ENCODE data around the gene MRPL50.
"Not testable (repeated sequence)": the region's sequence is repeated elsewhere in the genome, so short reads cannot be mapped to it uniquely, and the experiment has no call there.

Gene MRPL50

GRCh38 chr9:101417389-101417788 lies 19.0 kb upstream of the MRPL50 start:
- DNase-seq: no peak

DNA sequence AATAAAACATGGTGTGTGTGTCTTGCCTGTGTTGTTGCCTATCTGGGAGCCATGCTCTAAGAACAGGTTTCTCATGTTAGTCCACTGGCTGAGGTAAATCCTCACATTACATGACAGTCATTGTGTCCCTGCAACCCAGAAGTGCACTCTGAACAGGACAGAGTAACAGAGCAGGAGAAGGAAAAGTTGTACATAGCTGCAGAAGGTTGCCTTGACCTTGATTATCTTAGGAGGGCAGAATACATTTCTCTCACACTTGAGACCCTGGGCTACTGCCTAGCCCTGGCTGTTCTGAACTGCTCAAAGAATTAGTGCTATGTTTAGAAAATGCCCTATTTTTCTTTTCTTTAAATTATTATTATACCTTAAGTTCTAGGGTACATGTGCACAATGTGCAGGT lies 17.2 kb upstream of the MRPL50 start:
- DNase-seq: no peak

- DNase-seq: no peak
Observed at GRCh38 chr9:101414839-101415238, 16.4 kb upstream of the MRPL50 start.

- no peak for DNase-seq
Observed at GRCh38 chr9:101409079-101409477, 10.7 kb upstream of the MRPL50 start.

DNA sequence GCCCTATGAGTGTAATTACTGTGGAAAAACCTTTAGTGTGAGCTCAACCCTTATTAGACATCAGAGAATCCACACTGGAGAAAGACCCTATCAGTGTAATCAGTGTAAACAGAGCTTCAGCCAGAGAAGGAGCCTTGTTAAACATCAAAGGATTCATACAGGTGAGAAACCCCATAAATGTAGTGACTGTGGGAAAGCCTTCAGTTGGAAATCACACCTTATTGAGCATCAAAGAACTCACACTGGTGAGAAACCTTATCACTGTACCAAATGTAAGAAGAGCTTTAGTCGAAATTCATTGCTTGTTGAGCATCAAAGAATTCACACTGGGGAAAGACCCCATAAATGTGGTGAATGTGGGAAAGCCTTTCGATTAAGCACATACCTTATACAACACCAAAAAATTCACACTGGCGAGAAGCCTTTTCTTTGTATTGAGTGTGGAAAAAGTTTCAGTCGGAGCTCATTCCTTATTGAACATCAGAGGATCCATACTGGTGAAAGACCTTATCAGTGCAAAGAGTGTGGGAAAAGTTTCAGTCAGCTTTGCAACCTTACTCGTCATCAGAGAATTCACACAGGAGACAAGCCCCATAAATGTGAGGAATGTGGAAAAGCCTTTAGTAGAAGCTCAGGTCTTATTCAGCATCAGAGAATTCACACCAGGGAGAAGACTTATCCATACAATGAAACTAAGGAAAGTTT lies 10.1 kb upstream of the MRPL50 start:
- DNase-seq: no peak

GRCh38 chr9:101403516-101404285 lies 5.3 kb upstream of the MRPL50 start:
- no peak for DNase-seq

GRCh38 chr9:101400120-101400519 lies 1.7 kb upstream of the MRPL50 start:
- DNase-seq: no peak

DNA sequence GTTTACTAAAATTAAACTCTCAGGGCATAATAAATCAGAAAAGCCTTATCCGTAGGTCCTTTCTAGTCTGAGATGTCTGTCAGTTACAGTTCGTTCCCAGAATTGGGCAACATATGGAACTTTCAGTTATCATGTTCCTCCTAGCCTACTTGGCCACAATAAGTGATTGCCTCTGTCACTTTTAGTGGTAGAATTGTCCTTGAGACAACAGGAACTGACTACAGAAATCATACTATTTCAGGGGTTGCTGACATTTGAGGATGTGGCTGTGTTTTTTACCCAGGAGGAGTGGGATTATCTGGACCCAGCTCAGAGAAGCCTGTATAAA lies 1.2 kb upstream of the MRPL50 start:
- DNase-seq: no peak

DNA sequence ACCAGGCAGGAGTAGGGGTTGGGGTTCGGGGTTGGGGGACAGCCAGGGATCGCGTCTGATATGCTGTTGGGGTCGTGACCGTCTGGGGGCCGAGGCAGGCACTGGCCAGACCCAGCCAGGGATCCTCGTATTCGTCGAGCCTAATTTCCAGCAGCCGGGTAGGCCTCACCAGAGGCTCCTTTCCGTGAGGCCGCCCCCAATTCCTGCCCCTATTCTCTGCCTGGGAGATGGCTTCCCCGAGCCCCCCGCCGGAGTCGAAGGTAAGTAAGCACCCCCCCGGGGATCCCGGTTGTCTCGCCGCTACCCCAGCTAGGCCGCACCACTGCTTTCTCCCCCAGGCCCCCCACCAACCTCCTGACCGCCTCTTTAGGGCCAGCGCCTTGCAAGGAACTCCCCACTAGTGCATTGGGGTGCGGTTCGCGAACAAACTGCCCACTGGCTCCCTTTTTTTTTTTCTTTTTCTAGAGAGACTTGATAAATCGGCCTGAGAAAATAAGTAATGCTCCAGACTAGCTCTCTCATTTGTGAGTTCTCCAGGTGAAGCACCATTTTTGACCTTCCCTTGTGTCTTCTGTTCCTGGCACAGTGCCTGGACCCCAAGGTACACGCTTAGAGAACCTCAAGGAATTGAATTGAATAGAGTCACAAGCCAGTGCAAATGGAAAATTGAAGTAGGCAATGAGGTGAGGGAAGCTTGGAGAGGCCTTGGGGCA lies 668 bp upstream of the MRPL50 start:
- no peak for DNase-seq

GRCh38 chr9:101397746-101398067 lies 711 bp downstream of the MRPL50 start:
- no peak for DNase-seq

DNA sequence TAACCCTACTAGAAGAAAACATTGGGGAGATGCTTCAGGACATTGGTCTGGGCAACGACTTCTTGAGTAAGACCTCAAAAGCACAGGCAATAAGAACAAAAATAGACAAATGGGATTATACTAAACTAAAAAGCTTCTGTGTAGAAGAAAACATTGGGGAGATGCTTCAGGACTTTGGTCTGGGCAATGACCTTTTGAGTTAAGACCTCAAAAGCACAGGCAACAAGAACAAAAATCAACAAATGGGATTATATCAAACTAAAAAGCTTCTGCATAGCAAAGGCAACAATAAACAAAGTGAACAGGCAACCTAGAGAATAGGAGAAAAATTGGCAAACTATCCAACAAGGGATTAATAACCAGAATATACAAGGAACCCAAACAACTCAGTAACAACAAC lies 3.7 kb downstream of the MRPL50 start:
- no peak for DNase-seq

DNA sequence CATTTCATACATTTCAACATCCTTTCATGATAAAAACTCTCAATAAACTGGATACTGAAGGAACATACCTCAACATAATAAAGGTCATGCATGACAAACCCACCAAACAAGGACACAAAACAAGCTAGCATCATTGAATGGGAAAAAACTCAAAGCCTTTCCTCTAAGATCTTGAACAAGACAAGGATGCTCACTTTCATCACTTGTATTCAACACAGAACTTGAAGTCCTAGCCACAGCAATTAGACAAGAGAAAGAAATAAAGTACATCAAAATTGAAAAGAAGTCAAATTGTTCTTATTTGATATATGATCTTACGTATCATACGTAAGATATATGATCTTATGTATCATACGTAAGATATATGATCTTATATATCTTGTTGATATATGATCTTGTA lies 5.3 kb downstream of the MRPL50 start:
- DNase-seq: no peak

- DNase-seq: no peak
Observed at GRCh38 chr9:101388507-101388993, 9.9 kb downstream of the MRPL50 start.

DNA sequence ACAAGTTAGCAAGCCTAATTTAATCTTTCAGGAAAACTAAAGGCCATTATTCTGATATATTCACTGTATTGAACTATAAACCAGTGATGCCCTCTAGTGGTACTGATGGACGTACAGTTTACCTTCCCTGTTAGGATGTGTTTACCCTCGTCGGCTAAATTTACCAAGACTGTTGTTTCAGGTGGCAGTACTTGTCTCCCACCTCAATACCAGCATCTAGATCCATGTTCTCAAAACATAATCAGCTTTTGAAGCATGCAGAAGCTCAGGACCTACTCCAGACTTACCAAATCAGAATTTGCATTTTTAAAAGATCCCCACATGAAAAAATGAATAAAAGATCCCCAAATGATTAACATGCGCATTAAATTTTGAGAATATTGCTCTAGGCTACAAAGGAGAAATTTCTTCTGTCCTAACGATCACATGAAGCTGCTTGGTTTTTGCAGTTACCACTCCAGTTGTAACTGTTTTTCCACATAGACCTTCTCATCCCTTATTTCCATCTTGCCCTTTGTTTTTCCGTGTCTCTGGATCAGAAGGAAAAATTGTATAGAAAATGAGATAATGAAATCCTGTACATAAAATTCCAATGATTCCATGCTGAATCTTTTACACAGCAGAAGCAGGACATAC lies 10.4 kb downstream of the MRPL50 start:
- DNase-seq: no peak

DNA sequence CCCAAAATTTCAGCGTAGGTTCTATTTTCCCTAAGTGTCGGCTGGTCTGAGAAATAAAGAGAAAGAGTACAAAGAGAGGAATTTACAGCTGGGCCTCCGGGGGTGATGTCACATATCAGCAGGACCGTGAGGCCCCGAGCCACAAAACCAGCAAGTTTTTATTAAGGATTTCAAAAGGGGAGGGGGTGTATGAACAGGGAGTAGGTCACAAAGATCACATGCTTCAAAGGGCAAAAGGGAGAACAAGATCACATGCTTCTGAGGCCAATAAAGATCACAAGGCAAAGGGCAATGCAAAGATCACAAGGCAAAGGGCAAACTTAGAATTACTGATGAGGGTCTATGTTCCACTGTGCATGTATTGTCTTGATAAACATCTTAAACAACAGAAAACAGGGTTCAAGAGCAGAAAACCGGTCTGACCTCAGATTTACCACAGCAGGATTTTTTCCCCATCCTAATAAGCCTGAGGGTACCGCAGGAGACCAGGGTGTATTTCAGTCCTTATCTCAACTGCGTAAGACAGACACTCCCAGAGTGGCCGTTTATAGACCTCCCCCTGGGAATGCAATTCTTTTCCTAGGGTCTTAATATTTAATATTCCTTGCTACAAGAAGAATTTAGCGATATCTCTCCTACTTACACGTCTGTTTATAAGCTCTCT lies 13.4 kb downstream of the MRPL50 start, which contains the start of gene BAAT:
TSS of gene BAAT (minus strand) at position 134 of the 664 bp plus-strand sequence. CDS start 13,602 bp downstream, outside the sequence.
- not testable (repeated sequence) for DNase-seq

DNA sequence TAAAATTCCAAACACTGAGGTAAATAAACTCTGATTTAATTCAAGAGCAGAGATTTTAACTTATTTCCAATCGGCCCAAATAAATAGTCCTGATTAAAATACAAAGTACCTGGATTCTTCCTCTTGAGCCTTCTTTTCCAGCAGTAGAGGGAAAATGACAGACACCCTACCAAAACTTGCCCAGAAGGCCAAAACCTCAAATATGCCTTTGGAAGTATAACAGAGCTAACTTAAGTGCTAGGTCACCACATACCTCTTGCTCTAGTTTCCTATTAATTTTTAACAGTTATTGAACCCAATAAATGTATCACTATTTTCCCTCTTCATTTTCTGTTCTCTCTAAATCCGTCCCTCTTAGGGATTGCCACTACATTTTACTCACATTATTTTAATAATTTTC lies 15.1 kb downstream of the MRPL50 start:
- DNase-seq: no peak

DNA sequence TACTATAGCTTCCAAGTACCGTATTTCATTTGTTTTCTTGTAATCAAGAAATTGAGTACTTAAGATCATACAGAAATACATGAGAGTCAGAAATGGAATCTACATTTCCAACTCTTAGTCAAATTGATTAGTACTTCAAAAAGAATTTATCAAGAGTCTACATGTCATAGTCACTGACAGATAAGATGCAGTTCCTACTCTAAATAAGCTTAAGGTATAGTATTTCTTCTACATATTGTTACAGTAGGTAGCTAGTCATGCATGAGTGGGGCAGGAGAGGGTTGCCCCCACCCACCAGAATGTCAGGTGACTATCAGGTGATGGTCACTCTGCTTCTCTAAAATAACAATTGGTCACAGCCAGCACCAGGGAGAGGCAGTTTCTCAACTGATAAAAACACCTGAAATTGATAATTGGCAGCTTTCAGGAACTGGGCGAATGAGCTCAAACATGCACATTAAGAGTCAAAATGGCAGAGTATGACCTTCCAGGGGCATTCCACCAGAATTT lies 16.5 kb downstream of the MRPL50 start:
- DNase-seq: no peak

GRCh38 chr9:101381118-101381517 lies 17.3 kb downstream of the MRPL50 start:
- DNase-seq: no peak

DNA sequence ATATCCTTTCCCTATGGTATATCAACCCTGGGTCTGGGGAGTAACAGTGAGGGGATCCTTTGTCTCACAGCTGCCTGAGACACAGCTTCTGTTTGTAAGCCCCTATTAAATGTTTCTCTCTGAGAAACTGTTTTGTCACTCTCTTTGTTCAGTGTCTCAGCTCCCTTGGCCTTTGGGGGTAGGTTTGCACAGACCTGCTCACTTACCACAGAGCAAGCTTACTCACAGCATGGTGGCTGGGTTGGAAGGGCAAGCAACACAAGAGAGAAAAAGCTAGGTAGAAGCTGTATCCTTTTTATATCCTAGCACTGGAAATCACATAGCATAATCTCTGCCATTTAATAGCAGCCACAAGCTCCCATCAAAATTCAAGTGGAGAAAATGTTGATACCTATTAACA lies 18.1 kb downstream of the MRPL50 start:
- DNase-seq: no peak

GRCh38 chr9:101376111-101376848 lies 22.1 kb downstream of the MRPL50 start:
- no peak for DNase-seq

GRCh38 chr9:101375546-101375945 lies 22.9 kb downstream of the MRPL50 start:
- DNase-seq: no peak

Measured in 8988T (cell line).